ENCODE data around the gene GPR180.

DNA sequence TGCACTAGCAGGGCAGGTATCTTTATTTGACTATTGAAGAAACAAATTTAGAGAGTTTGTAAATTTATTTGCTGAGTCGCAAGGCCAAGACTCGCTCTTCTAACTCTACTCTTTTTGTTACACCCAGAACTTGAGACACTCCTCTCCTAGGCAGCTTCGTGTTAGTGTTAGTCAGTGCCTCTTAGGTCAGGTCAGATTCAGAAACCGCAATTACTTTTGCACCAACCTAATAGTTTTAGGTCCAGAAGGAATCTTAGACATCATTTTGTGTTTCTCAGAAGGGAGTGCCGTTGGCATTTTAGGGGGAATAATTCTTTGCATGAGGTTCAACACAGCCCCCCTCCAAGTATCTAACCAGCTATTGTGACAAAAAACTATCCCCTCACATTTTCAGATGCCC, 8.8 kb downstream of the GPR180 start:
- TF ChIP-seq ZNF792 (CRISPR knock-in tag; IDR thresholded peaks at IDR 0.05) (no peak), AFF4 (CRISPR knock-in tag; IDR thresholded peaks at IDR 0.05) (no peak), MXI1 (IDR thresholded peaks at IDR 0.05; ENCODE audit: borderline replicate concordance, low read depth, low read length) (no peak), ZNF749 (CRISPR knock-in tag; IDR thresholded peaks at IDR 0.05; ENCODE audit: borderline replicate concordance) (no peak)
- TF ChIP-seq, protein P1, sequence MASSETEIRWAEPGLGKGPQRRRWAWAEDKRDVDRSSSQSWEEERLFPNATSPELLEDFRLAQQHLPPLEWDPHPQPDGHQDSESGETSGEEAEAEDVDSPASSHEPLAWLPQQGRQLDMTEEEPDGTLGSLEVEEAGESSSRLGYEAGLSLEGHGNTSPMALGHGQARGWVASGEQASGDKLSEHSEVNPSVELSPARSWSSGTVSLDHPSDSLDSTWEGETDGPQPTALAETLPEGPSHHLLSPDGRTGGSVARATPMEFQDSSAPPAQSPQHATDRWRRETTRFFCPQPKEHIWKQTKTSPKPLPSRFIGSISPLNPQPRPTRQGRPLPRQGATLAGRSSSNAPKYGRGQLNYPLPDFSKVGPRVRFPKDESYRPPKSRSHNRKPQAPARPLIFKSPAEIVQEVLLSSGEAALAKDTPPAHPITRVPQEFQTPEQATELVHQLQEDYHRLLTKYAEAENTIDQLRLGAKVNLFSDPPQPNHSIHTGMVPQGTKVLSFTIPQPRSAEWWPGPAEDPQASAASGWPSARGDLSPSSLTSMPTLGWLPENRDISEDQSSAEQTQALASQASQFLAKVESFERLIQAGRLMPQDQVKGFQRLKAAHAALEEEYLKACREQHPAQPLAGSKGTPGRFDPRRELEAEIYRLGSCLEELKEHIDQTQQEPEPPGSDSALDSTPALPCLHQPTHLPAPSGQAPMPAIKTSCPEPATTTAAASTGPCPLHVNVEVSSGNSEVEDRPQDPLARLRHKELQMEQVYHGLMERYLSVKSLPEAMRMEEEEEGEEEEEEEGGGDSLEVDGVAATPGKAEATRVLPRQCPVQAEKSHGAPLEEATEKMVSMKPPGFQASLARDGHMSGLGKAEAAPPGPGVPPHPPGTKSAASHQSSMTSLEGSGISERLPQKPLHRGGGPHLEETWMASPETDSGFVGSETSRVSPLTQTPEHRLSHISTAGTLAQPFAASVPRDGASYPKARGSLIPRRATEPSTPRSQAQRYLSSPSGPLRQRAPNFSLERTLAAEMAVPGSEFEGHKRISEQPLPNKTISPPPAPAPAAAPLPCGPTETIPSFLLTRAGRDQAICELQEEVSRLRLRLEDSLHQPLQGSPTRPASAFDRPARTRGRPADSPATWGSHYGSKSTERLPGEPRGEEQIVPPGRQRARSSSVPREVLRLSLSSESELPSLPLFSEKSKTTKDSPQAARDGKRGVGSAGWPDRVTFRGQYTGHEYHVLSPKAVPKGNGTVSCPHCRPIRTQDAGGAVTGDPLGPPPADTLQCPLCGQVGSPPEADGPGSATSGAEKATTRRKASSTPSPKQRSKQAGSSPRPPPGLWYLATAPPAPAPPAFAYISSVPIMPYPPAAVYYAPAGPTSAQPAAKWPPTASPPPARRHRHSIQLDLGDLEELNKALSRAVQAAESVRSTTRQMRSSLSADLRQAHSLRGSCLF (CRISPR knock-in tag; IDR thresholded peaks at IDR 0.05; ENCODE audit: borderline replicate concordance), result no peak
